GM23248 (cell line): ENCODE measurements around the gene PSME1.

ENCODE experiments used
- EZH2 ChIP-seq: fragments of 200-600 bp; sonication (generic); IDR thresholded peaks from 2 replicates; pipeline ENCODE4 v1.6.1; 2018; ENCODE audit warnings: antibody characterized with exemption, mild to moderate bottlenecking; ENCODE audit not compliant: insufficient read depth, poor library complexity, severe bottlenecking
- EZH2phosphoT487 ChIP-seq: fragments of 200-600 bp; sonication (generic); IDR thresholded peaks from 2 replicates; pipeline ENCODE4 v1.6.1; 2018; ENCODE audit warnings: antibody characterized with exemption, moderate library complexity, mild to moderate bottlenecking, low read depth; ENCODE audit not compliant: insufficient read depth

DNA sequence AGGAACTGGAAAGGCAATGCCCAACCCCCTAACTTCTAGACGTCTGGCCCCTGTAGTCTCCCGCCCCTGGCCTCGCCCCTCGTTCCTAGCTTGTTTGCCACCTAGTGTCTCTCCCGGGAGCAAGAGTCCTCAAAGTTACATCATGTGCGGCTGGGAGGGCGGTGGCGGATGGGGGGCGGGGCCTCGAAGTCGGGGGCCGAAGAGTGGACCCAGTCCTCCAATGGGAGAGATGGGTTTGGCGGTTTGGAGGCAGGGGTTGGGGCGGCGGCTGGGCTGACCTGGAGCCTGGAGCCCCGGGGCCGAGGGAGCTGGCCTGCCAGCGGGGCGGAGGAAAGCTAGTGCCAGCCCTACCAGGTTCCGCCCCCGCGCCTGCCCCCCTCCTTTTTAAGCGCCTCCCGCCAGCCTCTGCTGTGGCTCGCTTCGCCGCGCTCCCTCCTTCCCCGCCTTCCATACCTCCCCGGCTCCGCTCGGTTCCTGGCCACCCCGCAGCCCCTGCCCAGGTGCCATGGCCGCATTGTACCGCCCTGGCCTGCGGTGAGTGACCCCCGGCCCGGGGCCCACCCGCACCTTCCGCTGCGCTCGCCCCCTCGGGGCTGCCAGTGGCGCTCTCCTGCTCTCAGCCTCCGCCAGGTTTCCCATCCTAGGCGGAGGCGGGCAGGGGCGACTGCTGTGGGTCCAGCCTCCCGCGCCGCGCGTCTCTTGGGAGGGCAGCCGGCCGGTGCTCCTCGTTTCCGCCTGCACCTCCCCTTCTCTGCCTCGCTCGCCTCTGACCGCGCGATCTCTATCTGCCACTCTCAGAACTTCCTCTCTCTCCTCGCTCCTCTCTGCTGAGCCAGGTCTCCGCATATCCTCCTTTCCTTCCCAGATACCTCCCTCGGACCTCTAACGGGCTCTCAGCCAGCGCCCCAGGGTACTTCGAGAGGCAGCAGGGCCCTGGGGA lies 41.8 kb upstream of the PSME1 start, which contains the start of gene PCK2:
- TF ChIP-seq EZH2 (no peak), EZH2phosphoT487 (no peak)
